K562 (cell line): Measurements from ENCODE around the gene TRPM2. TPM values are rescaled to one million over a fixed set of nuclear protein-coding genes. Genes with fewer than 3 reads are reported as not detected.

ENCODE experiments used
- ATAC-seq: fragments of 200-7000 bp; cut with Tn5 transposase; 3 replicates; pipeline ENCODE4 v1.9.1; 2020; ENCODE audit warnings: moderate library complexity
- BruUV-seq: library from RNA; stranded (reverse); fragments of 400-500 nt; replicated peaks from 2 replicates; lab custom pipeline; 2021; lab: Mats Ljungman, UMichigan
- CTCF ChIA-PET: fragments of 300-600 bp; formaldehyde crosslinking; extraction: SDS; loops from one replicate; lab custom pipeline; 2021; ENCODE audit warnings: low intra/inter-chr PET ratio; lab: Yijun Ruan, JAX
- POLR2A ChIA-PET: fragments of 300-600, 350-650 bp; sonication (Branson Sonifier 250); formaldehyde crosslinking; extraction: SDS; loops from one replicate; lab custom pipeline; 2021; ENCODE audit warnings: antibody characterized with exemption, inconsistent platforms; lab: Yijun Ruan, JAX
- DNase-seq, 4 experiments: peaks; one replicate each; pipeline versions ENCODE4 v3.0.0 to v3.0.0-alpha.2; 2011 to 2018; ENCODE audit warnings: low spot score in 3 of 4, mixed read lengths in 3 of 4; ENCODE audit errors: extremely low read depth in 1 of 4
- FAIRE-seq: peaks from 2 replicates; lab custom pipeline; 2011; peaks lifted over from hg19 to GRCh38; lab: Jason Lieb, UNC
- H2AFZ ChIP-seq: 2 replicates; pipeline ENCODE4 v1.6.0; 2011; ENCODE audit warnings: low read depth, low read length, control low read depth, inconsistent platforms
- H3K27ac ChIP-seq: fragments of 200-600 bp; 3 replicates; pipeline ENCODE4 v1.8.0; 2011; ENCODE audit warnings: low read depth, mild to moderate bottlenecking, control low read depth, inconsistent platforms, low read length, moderate library complexity, mixed read lengths; ENCODE audit errors: extremely low read depth
- H3K27me3 ChIP-seq, 2 experiments: fragments of 300-600 bp in 1 of 2; 2 replicates in 1 of 2; 3 replicates in 1 of 2; pipeline versions ENCODE4 v1.6.0 to v1.8.0; 2011; ENCODE audit warnings: inconsistent platforms in 2 of 2, low read length in 2 of 2, mild to moderate bottlenecking in 1 of 2, mixed read lengths in 1 of 2, moderate library complexity in 1 of 2; ENCODE audit not compliant: control insufficient read depth in 2 of 2, insufficient read depth in 2 of 2
- H3K36me3 ChIP-seq: fragments of 300-600 bp; 3 replicates; pipeline ENCODE4 v1.8.0; 2011; ENCODE audit warnings: mild to moderate bottlenecking, low read length, inconsistent platforms; ENCODE audit not compliant: control insufficient read depth, insufficient read depth
- H3K4me1 ChIP-seq, 2 experiments: fragments of 200-600 bp in 1 of 2; replicated peaks in 1 of 2; 2 replicates in 1 of 2; 3 replicates in 1 of 2; pipeline versions ENCODE4 v1.5.1 to v1.8.0; 2011; ENCODE audit warnings: inconsistent platforms in 2 of 2, low read length in 2 of 2, mild to moderate bottlenecking in 1 of 2, mixed read lengths in 1 of 2, moderate library complexity in 1 of 2; ENCODE audit not compliant: control insufficient read depth in 2 of 2, insufficient read depth in 2 of 2
- H3K4me2 ChIP-seq: 2 replicates; pipeline ENCODE4 v1.6.1; 2011; ENCODE audit warnings: low read length, control low read depth, inconsistent platforms, mixed read lengths; ENCODE audit not compliant: insufficient read depth
- H3K4me3 ChIP-seq: fragments of 200-600 bp; sonication (generic), shearing (Covaris generic); 2 replicates; pipeline ENCODE4 v1.5.1; 2016; ENCODE audit warnings: control low read depth, inconsistent platforms
- H3K79me2 ChIP-seq: fragments of 200-600 bp; 3 replicates; pipeline ENCODE4 v1.8.0; 2011; ENCODE audit warnings: low read length, inconsistent platforms; ENCODE audit not compliant: control insufficient read depth, insufficient read depth
- H3K9ac ChIP-seq, 2 experiments: 2 replicates each; pipeline versions ENCODE4 v1.6.0 to v1.6.1; 2011; ENCODE audit warnings: low read depth in 2 of 2, low read length in 2 of 2, control low read depth in 1 of 2, inconsistent platforms in 1 of 2, mild to moderate bottlenecking in 1 of 2, mixed read lengths in 1 of 2; ENCODE audit not compliant: insufficient read depth in 1 of 2
- H3K9me1 ChIP-seq: one replicate; pipeline ENCODE4 v1.6.0; 2011; ENCODE audit warnings: inconsistent platforms, mild to moderate bottlenecking, low read length, moderate library complexity; ENCODE audit not compliant: control insufficient read depth, insufficient read depth
- H3K9me3 ChIP-seq: replicated peaks from 2 replicates; pipeline ENCODE4 v1.5.1; 2011; ENCODE audit warnings: low read depth, low read length, inconsistent platforms; ENCODE audit not compliant: control insufficient read depth, insufficient read depth
- H4K20me1 ChIP-seq: replicated peaks from 2 replicates; pipeline ENCODE4 v1.6.1; 2011; ENCODE audit warnings: low read length, inconsistent platforms, mixed read lengths; ENCODE audit not compliant: control insufficient read depth, insufficient read depth
- DLX4 ChIP-seq: fragments of 250-450 bp; sonication (Bioruptor Pico); IDR thresholded peaks from 2 replicates; pipeline ENCODE4 v1.6.1; 2021; ENCODE audit warnings: mild to moderate bottlenecking
- EP300 ChIP-seq: IDR thresholded peaks from 2 replicates; pipeline ENCODE4 v1.6.1; 2012; ENCODE audit warnings: low read length, improper control_type of control experiment
- ESRRB ChIP-seq: fragments of 250-450 bp; sonication (Bioruptor Pico); IDR thresholded peaks from 2 replicates; pipeline ENCODE4 v1.5.0; 2020; ENCODE audit warnings: mild to moderate bottlenecking, moderate library complexity, borderline replicate concordance
- FOS ChIP-seq: IDR thresholded peaks from 3 replicates; pipeline ENCODE4 v1.6.1; 2011; ENCODE audit not compliant: insufficient read length; ENCODE audit errors: extremely low read depth
- IFI16 ChIP-seq: fragments of 250-450 bp; sonication (Bioruptor Pico); IDR thresholded peaks from 2 replicates; pipeline ENCODE4 v2.1.2; 2022; ENCODE audit warnings: mild to moderate bottlenecking, inconsistent platforms
- MAZ ChIP-seq, 2 experiments: fragments of 450-650 bp in 1 of 2; sonication (generic) in 1 of 2; formaldehyde crosslinking; IDR thresholded peaks in 1 of 2; conservative IDR thresholded peaks in 1 of 2; 2 replicates each; pipeline versions ENCODE4 v1.4.0 to v1.5.0; 2020; ENCODE audit warnings: mild to moderate bottlenecking in 1 of 2, missing genetic modification reagents in 1 of 2
- NR2C2 ChIP-seq, 2 experiments: fragments of 200-800 bp in 1 of 2; sonication (Bioruptor generic) in 1 of 2; sonication (generic) in 1 of 2; formaldehyde crosslinking in 1 of 2; IDR thresholded peaks; 2 replicates each; pipeline versions ENCODE4 v1.6.1 to v1.8.0; 2016 to 2022; ENCODE audit warnings: mild to moderate bottlenecking in 1 of 2, missing compliant biosample characterization in 1 of 2, missing genetic modification characterization in 1 of 2, missing genetic modification reagents in 1 of 2
- PCBP1 ChIP-seq: fragments of 200-400 bp; formaldehyde crosslinking; IDR thresholded peaks from 2 replicates; pipeline ENCODE4 v1.6.1; 2018; ENCODE audit warnings: mild to moderate bottlenecking, low read depth, low read length; ENCODE audit not compliant: poor library complexity, severe bottlenecking
- U2AF1 ChIP-seq: fragments of 200-400 bp; formaldehyde crosslinking; optimal IDR thresholded peaks from 2 replicates; pipeline ENCODE3; 2017; ENCODE audit warnings: mild to moderate bottlenecking, low read depth, low read length, moderate library complexity
- YBX1 ChIP-seq: fragments of 450-650 bp; IDR thresholded peaks from 2 replicates; pipeline ENCODE4 v1.7.1; 2016; ENCODE audit warnings: mild to moderate bottlenecking
- ZC3H8 ChIP-seq: fragments of 450-650 bp; IDR thresholded peaks from 2 replicates; pipeline ENCODE4 v1.6.1; 2017
- ZNF445 ChIP-seq: fragments of 250-450 bp; sonication (Bioruptor Pico); IDR thresholded peaks from 2 replicates; pipeline ENCODE4 v1.4.0; 2020; ENCODE audit warnings: low read depth, mild to moderate bottlenecking, moderate library complexity
- ZNF512 ChIP-seq: IDR thresholded peaks from 2 replicates; pipeline ENCODE4 v1.6.1; 2016; ENCODE audit warnings: missing genetic modification characterization, missing compliant biosample characterization
- ZSCAN29 ChIP-seq: fragments of 450-650 bp; IDR thresholded peaks from 2 replicates; pipeline ENCODE4 v1.6.1; 2017
- ZZZ3 ChIP-seq: fragments of 450-650 bp; IDR thresholded peaks from 2 replicates; pipeline ENCODE4 v1.6.1; 2016; ENCODE audit warnings: antibody characterized with exemption, mild to moderate bottlenecking, moderate library complexity
- WGBS: fragments of 100-300 bp; shearing (Covaris generic); methylation state at CpG from one replicate; pipeline ENCODE4 v1.1.6; 2016; ENCODE audit warnings: low coverage, mixed read lengths; ENCODE audit not compliant: insufficient coverage; ENCODE audit errors: missing lambda C conversion rate; 5-methylcytosine and 5-hydroxymethylcytosine counted together
- in situ Hi-C: fragments of 300-500 bp; cut with MboI; formaldehyde crosslinking; loops from 4 replicates; pipeline ENCODE4 v1.15.0; 2018; ENCODE audit warnings: inconsistent platforms, mixed read lengths
- intact Hi-C: fragments of 100-400 bp; cut with micrococcal nuclease; formaldehyde crosslinking; loops from 2 replicates; pipeline ENCODE4 v1.14.2; 2022
- polyA plus RNA-seq, 8 experiments: library from polyadenylated mRNA; depleted of rRNA in 4 of 8; stranded (reverse) in 5 of 8; unstranded in 3 of 8; fragments of >200 nt; fragmentation: Nextera tagmentation in 2 of 8; fragmentation: Illumina TruSeq in 1 of 8; extraction: Ambion mirVana in 2 of 8; extraction: Trizol in 1 of 8; gene quantifications; 2 replicates each; pipeline versions ENCODE4 v1.2.1 to v1.2.3, GENCODE V29; 2011 to 2014; ENCODE audit warnings: inconsistent platforms in 1 of 8, missing spikeins in 1 of 8
- total RNA-seq, 7 experiments: library from RNA; depleted of rRNA in 6 of 7; stranded (reverse); fragments of >200 nt in 6 of 7; fragmentation: Illumina TruSeq in 2 of 7; extraction: Trizol in 2 of 7; gene quantifications; 2 replicates each; pipeline versions ENCODE4 v1.2.1 to v1.2.3, GENCODE V29; 2011 to 2021; ENCODE audit warnings: low replicate concordance in 1 of 7

Gene TRPM2
- total and polyA plus RNA-seq, 9 of the 15 experiments (the other 6 are each of a cell fraction or from before 2014, with no cell fraction given) = 0.33 to 2.1 (median 0.98) TPM; not detected in 2

GRCh38 chr21:44324854-44325107 is 28.6 kb upstream of the TRPM2 start:
- intact Hi-C loops = no loop called here
- Histone ChIP-seq H3K27ac (no peak overlapping the region), H3K4me1 (peaks cover 0 to 30% of the 10 kb centered on the region in 2 experiments; a peak in 1 of 5 replicates), H4K20me1 (peaks cover 15% of the 10 kb centered on the region), H3K79me2 (no peaks in the 10 kb centered on the region), H3K4me2 (no peak overlapping the region), H3K27me3 (no peaks in the 10 kb centered on the region), H3K9me1 (peaks cover 4% of the 10 kb centered on the region), H3K4me3 (no peak overlapping the region), H2AFZ (no peak overlapping the region), H3K9me3 (no peaks in the 10 kb centered on the region), H3K36me3 (peaks cover 66% of the 10 kb centered on the region; the same call in 1 of the 3 replicates), H3K9ac (no peak overlapping the region)
- no TSS peak for BruUV-seq
- no peak for ATAC-seq
- WGBS = 91% methylated on average over 9 of the region's 11 CpGs
- ChIA-PET POLR2A (interaction anchor here (1.6 to 2.3 kb wide), 2 partner anchors 9 to 14 kb away, joined by 4 to 11 read pairs; partner anchors contain the start of gene CFAP410), CTCF (no interaction called here)
- in situ Hi-C loops = no loop called here
- FAIRE-seq = no peak
- TF ChIP-seq NR2C2 (CRISPR knock-in tag; IDR thresholded peaks at IDR 0.05) (no peak), NR2C2 (tag; IDR thresholded peaks at IDR 0.05) (no peak), IFI16 (no peak), ZZZ3 (no peak), EP300 (no peak), FOS (no peak), ZNF445 (CRISPR knock-in tag) (no peak), ZC3H8 (no peak), ZNF512 (no peak), ESRRB (CRISPR knock-in tag) (no peak), PCBP1 (no peak), ZSCAN29 (no peak), DLX4 (CRISPR knock-in tag) (no peak), YBX1 (no peak), U2AF1 (no peak), MAZ (CRISPR knock-in tag; conservative IDR thresholded peaks at IDR 0.05 in 1 of 2, IDR thresholded peaks at IDR 0.05 in 1 of 2) (no peak)
- DNase-seq = no peak
